ENCODE data around the gene HOXB6.
A peak's percentile ranks its signal among the peaks of the same experiment; 100 is the strongest.

GRCh38 chr17:48612854-48613691, 8.3 kb upstream of the HOXB6 start:
- TF ChIP-seq POLR2A (IDR thresholded peaks at IDR 0.05), result no peak
- TF ChIP-seq CTCF (IDR thresholded peaks at IDR 0.05), result peak in 1 of 3 experiments; percentile 12

Measured in testis (tissue), 2 donors.